Measurements from ENCODE around the gene CLEC2D.

CLEC2D gene, protein sequence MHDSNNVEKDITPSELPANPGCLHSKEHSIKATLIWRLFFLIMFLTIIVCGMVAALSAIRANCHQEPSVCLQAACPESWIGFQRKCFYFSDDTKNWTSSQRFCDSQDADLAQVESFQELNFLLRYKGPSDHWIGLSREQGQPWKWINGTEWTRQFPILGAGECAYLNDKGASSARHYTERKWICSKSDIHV

DNA sequence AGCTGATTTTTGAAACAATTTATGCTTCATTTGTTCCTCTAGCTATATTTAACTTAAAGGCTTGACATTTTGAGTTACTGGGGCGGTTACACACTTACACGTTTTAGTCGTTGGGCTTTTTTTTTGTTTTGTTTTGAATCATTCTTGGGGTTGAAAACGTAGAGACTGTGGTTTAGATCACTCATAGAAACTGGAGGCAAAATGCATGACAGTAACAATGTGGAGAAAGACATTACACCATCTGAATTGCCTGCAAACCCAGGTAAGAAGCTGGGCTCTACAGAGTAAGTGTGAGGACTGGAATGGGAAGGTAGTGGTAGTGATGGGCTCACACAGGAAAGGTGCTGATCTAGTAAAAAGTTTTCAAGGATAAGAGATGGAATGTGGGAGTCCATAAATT lies at the start of gene CLEC2D:
CLEC2D (plus strand) TSS at position 180 of the 400 bp plus-strand sequence; CDS start at position 202, 22 bp downstream.
- Histone ChIP-seq H2AFZ (ENCODE audit: low read length, unreplicated experiment) (no peak within 1 kb of the TSS), H3K36me3 (ENCODE audit: insufficient read depth, low read length) (no peaks in the 10 kb centered on the region), H3K4me1 (ENCODE audit: control insufficient read depth, insufficient read depth, low read length, unreplicated experiment) (peaks cover 32% of the 10 kb centered on the region), H3K4me3 (ENCODE audit: low read depth, low read length) (no peak within 1 kb of the TSS), H3K27me3 (ENCODE audit: insufficient read depth, low read length) (no peaks in the 10 kb centered on the region), H3K27ac (ENCODE audit: low read depth, low read length) (peak within 1 kb of the TSS; percentile 62; the same call in 1 of the 2 replicates), H3K79me2 (ENCODE audit: control insufficient read depth, insufficient read depth, low read length, unreplicated experiment) (no peaks in the 10 kb centered on the region)

DNA sequence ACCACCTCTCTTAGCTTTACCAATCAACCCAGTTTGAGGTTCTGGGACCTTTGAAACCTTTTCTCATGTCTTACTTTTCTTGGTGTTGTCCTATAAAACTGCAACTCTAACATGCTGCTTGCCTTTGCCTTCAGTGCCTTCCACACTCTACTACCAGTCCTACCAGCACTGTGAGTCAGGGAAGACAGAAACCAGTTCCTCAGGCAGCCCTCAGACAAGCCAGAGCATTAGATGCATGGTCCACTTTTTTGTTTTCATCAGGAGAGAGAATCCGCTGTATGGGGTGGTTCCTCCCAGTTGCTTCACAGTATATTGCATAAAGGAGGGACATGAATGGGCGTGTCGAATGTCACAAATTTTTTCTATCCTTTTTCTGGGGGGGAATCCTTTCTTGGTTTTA lies 44.5 kb upstream of the CLEC2D start:
- Histone ChIP-seq H3K4me1 (ENCODE audit: control insufficient read depth, insufficient read depth, low read length, unreplicated experiment) (no peaks in the 10 kb centered on the region), H3K27ac (ENCODE audit: low read depth, low read length) (no peak overlapping the region), H3K79me2 (ENCODE audit: control insufficient read depth, insufficient read depth, low read length, unreplicated experiment) (no peaks in the 10 kb centered on the region), H3K36me3 (ENCODE audit: insufficient read depth, low read length) (no peaks in the 10 kb centered on the region; the same call in 1 of the 2 replicates), H3K27me3 (ENCODE audit: insufficient read depth, low read length) (no peaks in the 10 kb centered on the region), H2AFZ (ENCODE audit: low read length, unreplicated experiment) (no peak overlapping the region), H3K4me3 (ENCODE audit: low read depth, low read length) (no peak overlapping the region)

DNA sequence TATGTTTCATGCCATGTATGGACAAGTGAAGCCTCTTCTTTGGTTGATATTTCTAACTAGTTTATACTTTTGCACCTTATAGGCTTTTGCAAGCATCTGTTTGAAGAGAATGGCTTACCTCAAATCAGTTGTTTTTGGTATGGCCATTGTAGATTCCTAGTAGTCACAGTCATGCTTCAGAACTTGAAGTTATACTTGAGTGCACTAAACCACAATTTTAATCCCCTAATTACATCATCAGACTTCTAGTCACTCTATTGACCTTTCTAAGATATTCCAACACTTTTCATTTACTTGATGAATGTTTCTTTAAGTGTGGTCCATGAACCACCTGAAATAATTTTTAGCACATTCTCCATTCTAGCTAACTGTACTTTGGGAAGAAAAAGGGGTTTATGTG lies 43.2 kb upstream of the CLEC2D start:
- Histone ChIP-seq H3K79me2 (ENCODE audit: control insufficient read depth, insufficient read depth, low read length, unreplicated experiment) (no peaks in the 10 kb centered on the region), H3K36me3 (ENCODE audit: insufficient read depth, low read length) (no peaks in the 10 kb centered on the region; the same call in 1 of the 2 replicates), H2AFZ (ENCODE audit: low read length, unreplicated experiment) (no peak overlapping the region), H3K4me3 (ENCODE audit: low read depth, low read length) (no peak overlapping the region), H3K27me3 (ENCODE audit: insufficient read depth, low read length) (no peaks in the 10 kb centered on the region), H3K27ac (ENCODE audit: low read depth, low read length) (no peak overlapping the region), H3K4me1 (ENCODE audit: control insufficient read depth, insufficient read depth, low read length, unreplicated experiment) (no peaks in the 10 kb centered on the region)

DNA sequence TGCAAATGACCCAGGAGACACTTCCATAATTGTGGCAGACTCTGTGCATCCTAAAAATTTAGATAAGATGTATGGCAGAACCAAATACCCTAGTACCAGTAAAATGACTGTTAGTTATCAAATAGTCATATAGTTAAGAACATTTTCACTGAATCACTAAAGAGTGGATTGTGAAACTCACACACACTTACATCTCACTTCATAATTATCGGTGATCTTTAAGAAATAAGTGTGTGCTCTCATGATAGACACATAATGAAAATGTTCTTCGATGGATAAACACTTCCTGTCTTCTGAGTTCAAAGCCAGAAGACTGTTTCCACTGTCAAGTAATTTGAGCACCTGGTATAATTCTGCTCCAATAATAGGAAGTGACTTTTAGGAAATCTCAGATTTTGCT lies 42.7 kb upstream of the CLEC2D start:
- Histone ChIP-seq H3K27me3 (ENCODE audit: insufficient read depth, low read length) (no peaks in the 10 kb centered on the region), H3K4me1 (ENCODE audit: control insufficient read depth, insufficient read depth, low read length, unreplicated experiment) (no peaks in the 10 kb centered on the region), H3K27ac (ENCODE audit: low read depth, low read length) (no peak overlapping the region), H3K79me2 (ENCODE audit: control insufficient read depth, insufficient read depth, low read length, unreplicated experiment) (no peaks in the 10 kb centered on the region), H3K4me3 (ENCODE audit: low read depth, low read length) (no peak overlapping the region), H2AFZ (ENCODE audit: low read length, unreplicated experiment) (no peak overlapping the region), H3K36me3 (ENCODE audit: insufficient read depth, low read length) (no peaks in the 10 kb centered on the region; the same call in 1 of the 2 replicates)

DNA sequence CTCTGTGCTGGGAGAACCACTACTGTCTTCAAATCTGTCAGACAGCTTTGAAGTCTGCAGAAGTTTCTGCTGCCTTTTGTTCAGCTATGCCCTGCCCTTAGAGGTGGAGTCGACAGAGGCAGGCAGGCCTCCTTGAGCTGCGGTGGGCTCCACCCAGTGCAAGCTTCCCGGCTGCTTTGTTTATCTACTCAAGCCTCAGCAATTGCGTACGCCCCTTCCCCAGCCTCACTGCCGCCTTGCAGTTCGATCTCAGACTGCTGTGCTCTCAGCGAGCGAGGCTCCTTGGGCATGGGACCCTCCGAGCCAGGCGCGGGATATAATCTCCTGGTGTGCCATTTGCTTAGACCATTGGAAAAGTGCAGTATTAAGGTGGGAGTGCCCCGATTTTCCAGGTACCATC lies 36.7 kb upstream of the CLEC2D start:
- Histone ChIP-seq H3K4me3 (ENCODE audit: low read depth, low read length) (no peak overlapping the region), H3K79me2 (ENCODE audit: control insufficient read depth, insufficient read depth, low read length, unreplicated experiment) (no peaks in the 10 kb centered on the region), H2AFZ (ENCODE audit: low read length, unreplicated experiment) (no peak overlapping the region), H3K36me3 (ENCODE audit: insufficient read depth, low read length) (no peaks in the 10 kb centered on the region), H3K27me3 (ENCODE audit: insufficient read depth, low read length) (no peaks in the 10 kb centered on the region), H3K27ac (ENCODE audit: low read depth, low read length) (no peak overlapping the region), H3K4me1 (ENCODE audit: control insufficient read depth, insufficient read depth, low read length, unreplicated experiment) (no peaks in the 10 kb centered on the region)

DNA sequence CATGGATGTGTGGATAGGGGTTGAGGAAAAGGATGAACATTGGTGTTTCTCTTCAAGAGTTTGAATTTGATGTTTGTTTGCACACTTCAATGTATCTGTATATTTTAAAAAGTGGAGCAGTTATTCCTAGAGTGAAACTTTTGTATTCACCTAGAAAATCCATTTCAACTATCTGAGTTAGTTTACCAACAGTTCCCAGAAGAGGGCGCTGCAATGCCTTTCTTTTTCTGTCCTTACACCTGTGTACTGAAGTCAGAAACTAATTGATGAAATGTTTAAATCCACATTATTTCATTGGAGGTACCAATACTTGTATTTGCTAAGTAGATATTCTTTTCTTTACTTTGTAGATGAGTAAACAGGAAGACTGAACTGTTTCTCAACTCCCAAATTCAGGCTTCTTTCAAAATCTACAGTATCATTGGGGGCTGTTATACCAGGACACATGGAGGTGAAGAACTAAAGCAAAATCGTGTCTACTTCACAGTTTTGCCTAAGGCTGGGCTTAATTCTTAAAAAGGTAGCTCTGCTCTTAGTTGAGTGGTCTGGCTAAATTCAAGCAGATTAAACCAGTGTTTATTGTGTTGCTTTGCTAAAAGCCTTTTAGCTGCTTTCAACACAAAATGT lies 35.2 kb upstream of the CLEC2D start:
- no peaks in the 10 kb centered on the region for H3K79me2 ChIP-seq (ENCODE audit: control insufficient read depth, insufficient read depth, low read length, unreplicated experiment)
- no peak overlapping the region for H3K27ac ChIP-seq (ENCODE audit: low read depth, low read length)
- H3K36me3 ChIP-seq (ENCODE audit: insufficient read depth, low read length), result no peaks in the 10 kb centered on the region
- H3K27me3 ChIP-seq (ENCODE audit: insufficient read depth, low read length), result no peaks in the 10 kb centered on the region
- no peak overlapping the region for H2AFZ ChIP-seq (ENCODE audit: low read length, unreplicated experiment)
- no peak overlapping the region for H3K4me3 ChIP-seq (ENCODE audit: low read depth, low read length)
- no peaks in the 10 kb centered on the region for H3K4me1 ChIP-seq (ENCODE audit: control insufficient read depth, insufficient read depth, low read length, unreplicated experiment)

DNA sequence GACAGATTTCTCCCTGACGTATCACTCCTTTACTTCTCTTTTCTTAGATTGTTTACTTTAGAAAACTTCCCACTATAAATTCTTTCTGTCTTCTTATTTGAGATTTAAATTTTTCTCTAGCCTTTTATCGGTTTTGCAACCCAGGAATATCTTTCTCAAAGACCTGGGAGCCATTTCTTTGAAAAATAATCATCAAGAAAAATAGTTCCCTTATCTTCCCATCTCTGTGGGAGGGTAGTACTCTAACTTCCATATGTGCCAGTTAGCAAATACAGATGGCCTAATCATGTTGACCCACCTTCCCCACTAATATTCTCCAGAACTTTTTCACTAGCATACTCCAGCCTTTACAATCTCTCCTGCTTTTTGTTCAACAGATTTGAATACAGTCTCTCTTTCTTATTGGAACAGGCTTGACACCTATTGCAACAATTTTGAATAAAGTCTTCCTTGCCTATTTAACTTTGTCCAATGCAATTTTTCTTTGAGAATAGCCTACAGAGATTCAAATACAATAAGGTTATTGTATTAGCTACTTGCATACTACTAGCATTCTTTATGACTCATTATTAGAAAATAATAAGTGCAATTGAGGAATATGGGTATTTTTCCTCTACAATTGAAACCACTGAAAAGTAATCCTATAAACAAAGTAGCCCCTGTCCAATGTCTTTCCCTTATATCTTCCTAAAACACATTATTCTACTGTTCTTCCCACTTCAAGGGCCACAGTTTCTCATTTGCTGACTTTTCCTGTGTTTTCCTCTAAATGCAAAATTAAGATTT lies 34.4 kb upstream of the CLEC2D start:
- Histone ChIP-seq H3K27me3 (ENCODE audit: insufficient read depth, low read length) (no peaks in the 10 kb centered on the region), H2AFZ (ENCODE audit: low read length, unreplicated experiment) (no peak overlapping the region), H3K36me3 (ENCODE audit: insufficient read depth, low read length) (no peaks in the 10 kb centered on the region), H3K4me1 (ENCODE audit: control insufficient read depth, insufficient read depth, low read length, unreplicated experiment) (no peaks in the 10 kb centered on the region), H3K4me3 (ENCODE audit: low read depth, low read length) (no peak overlapping the region), H3K27ac (ENCODE audit: low read depth, low read length) (no peak overlapping the region), H3K79me2 (ENCODE audit: control insufficient read depth, insufficient read depth, low read length, unreplicated experiment) (no peaks in the 10 kb centered on the region)

DNA sequence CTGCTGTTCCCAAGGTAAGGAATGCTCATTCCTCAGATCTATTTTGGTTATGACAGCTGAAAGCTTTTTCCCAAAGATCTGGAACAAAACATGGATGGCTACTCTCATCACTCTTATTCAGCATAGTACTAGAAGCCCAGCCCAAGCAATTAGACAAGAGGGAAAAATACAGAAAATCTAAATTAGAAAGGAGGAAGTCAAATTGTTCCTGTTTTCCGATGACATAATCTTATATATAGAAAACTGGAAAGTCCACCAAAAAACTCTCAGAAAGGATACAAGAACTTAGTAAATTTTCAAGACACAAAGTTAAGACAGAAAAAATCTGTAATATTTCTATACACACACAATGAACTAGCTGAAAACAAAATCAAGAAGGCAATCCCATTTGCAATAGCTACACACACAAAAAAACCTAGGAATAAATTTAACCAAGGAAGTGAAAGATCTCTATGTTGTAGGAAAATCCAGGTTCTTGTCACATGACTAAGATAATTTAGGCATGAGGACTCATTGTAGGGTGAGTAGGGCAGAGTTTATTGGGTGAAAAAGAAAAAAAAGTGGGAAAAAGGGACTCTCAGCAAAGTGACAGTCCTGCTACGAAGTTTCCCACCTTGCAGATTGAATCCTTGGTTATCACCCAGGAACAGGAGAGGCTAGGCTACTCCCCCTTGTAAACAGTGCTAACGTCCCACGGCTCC lies 33.2 kb upstream of the CLEC2D start:
- H3K36me3 ChIP-seq (ENCODE audit: insufficient read depth, low read length), result no peaks in the 10 kb centered on the region
- no peaks in the 10 kb centered on the region for H3K27me3 ChIP-seq (ENCODE audit: insufficient read depth, low read length)
- H3K4me3 ChIP-seq (ENCODE audit: low read depth, low read length), result no peak overlapping the region
- H3K27ac ChIP-seq (ENCODE audit: low read depth, low read length), result no peak overlapping the region
- no peaks in the 10 kb centered on the region for H3K4me1 ChIP-seq (ENCODE audit: control insufficient read depth, insufficient read depth, low read length, unreplicated experiment)
- H3K79me2 ChIP-seq (ENCODE audit: control insufficient read depth, insufficient read depth, low read length, unreplicated experiment), result no peaks in the 10 kb centered on the region
- H2AFZ ChIP-seq (ENCODE audit: low read length, unreplicated experiment), result no peak overlapping the region

DNA sequence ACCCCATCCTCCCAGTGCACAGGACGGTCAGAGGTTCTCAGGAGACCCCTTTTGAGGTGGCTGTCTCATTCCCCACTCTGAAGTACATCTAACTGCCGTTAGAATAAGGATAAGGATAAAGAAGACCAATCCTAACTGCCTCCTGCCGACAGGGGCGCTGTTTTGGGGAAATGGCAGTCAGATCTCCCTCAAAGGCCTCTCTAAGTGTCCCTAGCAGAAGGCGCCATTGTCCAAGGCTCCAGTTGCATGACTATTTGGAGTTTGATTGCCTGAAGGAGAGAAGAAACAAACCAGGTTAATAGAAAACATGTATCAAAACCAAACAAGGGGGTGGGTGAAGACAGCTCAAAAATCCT lies 32.7 kb upstream of the CLEC2D start:
- H2AFZ ChIP-seq (ENCODE audit: low read length, unreplicated experiment), result no peak overlapping the region
- no peaks in the 10 kb centered on the region for H3K79me2 ChIP-seq (ENCODE audit: control insufficient read depth, insufficient read depth, low read length, unreplicated experiment)
- no peaks in the 10 kb centered on the region for H3K4me1 ChIP-seq (ENCODE audit: control insufficient read depth, insufficient read depth, low read length, unreplicated experiment)
- no peak overlapping the region for H3K4me3 ChIP-seq (ENCODE audit: low read depth, low read length)
- no peaks in the 10 kb centered on the region for H3K36me3 ChIP-seq (ENCODE audit: insufficient read depth, low read length)
- H3K27ac ChIP-seq (ENCODE audit: low read depth, low read length), result no peak overlapping the region
- no peaks in the 10 kb centered on the region for H3K27me3 ChIP-seq (ENCODE audit: insufficient read depth, low read length)

DNA sequence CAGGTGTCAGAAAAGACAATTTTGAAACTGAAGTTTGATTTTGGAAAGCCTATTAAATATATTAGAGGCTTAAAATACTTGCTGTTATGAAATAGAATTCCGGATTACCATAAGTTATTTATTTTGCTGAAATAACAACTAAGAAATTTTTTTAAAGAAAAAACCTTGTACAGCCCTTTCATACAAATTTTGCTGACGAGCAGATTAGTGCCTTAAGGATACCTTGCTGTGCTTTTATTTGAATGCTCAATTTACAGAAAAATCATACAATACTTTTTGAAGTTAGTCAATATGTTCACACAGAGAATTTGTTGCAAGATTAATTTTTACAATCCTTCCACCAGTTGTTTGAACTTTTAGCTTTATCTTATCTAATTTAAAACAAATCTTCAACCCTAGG lies 29.5 kb upstream of the CLEC2D start:
- Histone ChIP-seq H3K4me1 (ENCODE audit: control insufficient read depth, insufficient read depth, low read length, unreplicated experiment) (peaks cover 5% of the 10 kb centered on the region), H3K36me3 (ENCODE audit: insufficient read depth, low read length) (no peaks in the 10 kb centered on the region), H3K79me2 (ENCODE audit: control insufficient read depth, insufficient read depth, low read length, unreplicated experiment) (no peaks in the 10 kb centered on the region)

More for the DNA sequence above, 29.5 kb upstream of the CLEC2D start:
- Histone ChIP-seq H2AFZ (ENCODE audit: low read length, unreplicated experiment) (no peak overlapping the region), H3K27ac (ENCODE audit: low read depth, low read length) (no peak overlapping the region), H3K4me3 (ENCODE audit: low read depth, low read length) (no peak overlapping the region), H3K27me3 (ENCODE audit: insufficient read depth, low read length) (no peaks in the 10 kb centered on the region)
